ENCODE results near the gene CADM1.

Gene CADM1

GRCh38 chr11:115148101-115148500 is 356.1 kb downstream of the CADM1 start:
- no peak for DNase-seq (ENCODE audit: low spot score)

- DNase-seq (ENCODE audit: low spot score): no peak
These were observed 356.9 kb downstream of the CADM1 start for GRCh38 chr11:115147243-115147807.

GRCh38 chr11:115146425-115146824 is 357.8 kb downstream of the CADM1 start:
- DNase-seq (ENCODE audit: low spot score): no peak

GRCh38 chr11:115145324-115145723 is 358.9 kb downstream of the CADM1 start:
- no peak for DNase-seq (ENCODE audit: low spot score)

- DNase-seq (ENCODE audit: low spot score): no peak
These were observed 359.3 kb downstream of the CADM1 start for GRCh38 chr11:115144914-115145313.

- DNase-seq (ENCODE audit: low spot score): no peak
These were observed 360.2 kb downstream of the CADM1 start for GRCh38 chr11:115144014-115144413.

GRCh38 chr11:115141231-115142114 is 362.7 kb downstream of the CADM1 start:
- DNase-seq (ENCODE audit: low spot score): no peak

- DNase-seq (ENCODE audit: low spot score): no peak
These were observed 368.3 kb downstream of the CADM1 start for GRCh38 chr11:115135936-115136335.

GRCh38 chr11:115134926-115135325 is 369.3 kb downstream of the CADM1 start:
- DNase-seq (ENCODE audit: low spot score): no peak

- no peak for DNase-seq (ENCODE audit: low spot score)
These were observed 370.6 kb downstream of the CADM1 start for GRCh38 chr11:115133475-115134209.

GRCh38 chr11:115132436-115133228 is 371.6 kb downstream of the CADM1 start:
- peak; percentile 8 for DNase-seq (ENCODE audit: low spot score)

- no peak for DNase-seq (ENCODE audit: low spot score)
These were observed 374.5 kb downstream of the CADM1 start for GRCh38 chr11:115129473-115130289.

- DNase-seq (ENCODE audit: low spot score): no peak
These were observed 376.0 kb downstream of the CADM1 start for GRCh38 chr11:115128226-115128625.

- no peak for DNase-seq (ENCODE audit: low spot score)
These were observed 376.4 kb downstream of the CADM1 start for GRCh38 chr11:115127790-115128189.

- no peak for DNase-seq (ENCODE audit: low spot score)
These were observed 377.6 kb downstream of the CADM1 start for GRCh38 chr11:115126515-115127208.

GRCh38 chr11:115126092-115126491 is 378.1 kb downstream of the CADM1 start:
- DNase-seq (ENCODE audit: low spot score): no peak

- DNase-seq (ENCODE audit: low spot score): no peak
These were observed 379.4 kb downstream of the CADM1 start for GRCh38 chr11:115124786-115125185.

- DNase-seq (ENCODE audit: low spot score): no peak
These were observed 380.6 kb downstream of the CADM1 start for GRCh38 chr11:115123641-115124040.

GRCh38 chr11:115122274-115122673 is 381.9 kb downstream of the CADM1 start:
- DNase-seq (ENCODE audit: low spot score): no peak
